Measurements from ENCODE around the gene BTBD9. TPM values are rescaled to one million over a fixed set of nuclear protein-coding genes. Genes with fewer than 3 reads are reported as not detected.

The BTBD9 gene
- polyA plus RNA-seq, 1 donor (not counting 4 experiments of a cell fraction or from before 2014, with no cell fraction given) = 6.8 TPM

GRCh38 chr6:38371881-38372280 is 267.8 kb downstream of the BTBD9 start:
- FAIRE-seq (no peak), DNase-seq (ENCODE audit: low read depth, low spot score) (no peak)
- H3K9me1 ChIP-seq (ENCODE audit: control insufficient read depth, extremely low read depth, insufficient read depth, low read length) = no peaks in the 10 kb centered on the region
- no peaks in the 10 kb centered on the region for H4K20me1 ChIP-seq (ENCODE audit: control insufficient read depth, extremely low read depth, insufficient read depth, low read length)
- no peak overlapping the region for H3K27ac ChIP-seq (ENCODE audit: control insufficient read depth, insufficient read depth, low read length)
- H3K79me2 ChIP-seq (ENCODE audit: control insufficient read depth, insufficient read depth, low read length) = no peaks in the 10 kb centered on the region
- H2AFZ ChIP-seq (ENCODE audit: control insufficient read depth, low read length) = no peak overlapping the region
- H3K4me1 ChIP-seq (ENCODE audit: control insufficient read depth, extremely low read depth, insufficient read depth, low read length) = no peaks in the 10 kb centered on the region
- H3K9me3 ChIP-seq (ENCODE audit: control insufficient read depth, low read depth, low read length) = no peaks in the 10 kb centered on the region
- dilution Hi-C loops (cut with MboI; ENCODE audit: extremely low pct_ligation_motif_present, low sequenced_read_pairs) = no loop called here
- H3K4me3 ChIP-seq (ENCODE audit: control insufficient read depth in 2 of 3, extremely low read depth in 1 of 3, insufficient read depth in 2 of 3, low read depth in 1 of 3, low read length in 3 of 3) = no peak overlapping the region
- no peak overlapping the region for H3K4me2 ChIP-seq (ENCODE audit: control insufficient read depth, extremely low read depth, insufficient read depth, low read depth, low read length)
- TF ChIP-seq EZH2 (IDR thresholded peaks at IDR 0.05; ENCODE audit: low read length) = no peak
- TF ChIP-seq, protein P1, sequence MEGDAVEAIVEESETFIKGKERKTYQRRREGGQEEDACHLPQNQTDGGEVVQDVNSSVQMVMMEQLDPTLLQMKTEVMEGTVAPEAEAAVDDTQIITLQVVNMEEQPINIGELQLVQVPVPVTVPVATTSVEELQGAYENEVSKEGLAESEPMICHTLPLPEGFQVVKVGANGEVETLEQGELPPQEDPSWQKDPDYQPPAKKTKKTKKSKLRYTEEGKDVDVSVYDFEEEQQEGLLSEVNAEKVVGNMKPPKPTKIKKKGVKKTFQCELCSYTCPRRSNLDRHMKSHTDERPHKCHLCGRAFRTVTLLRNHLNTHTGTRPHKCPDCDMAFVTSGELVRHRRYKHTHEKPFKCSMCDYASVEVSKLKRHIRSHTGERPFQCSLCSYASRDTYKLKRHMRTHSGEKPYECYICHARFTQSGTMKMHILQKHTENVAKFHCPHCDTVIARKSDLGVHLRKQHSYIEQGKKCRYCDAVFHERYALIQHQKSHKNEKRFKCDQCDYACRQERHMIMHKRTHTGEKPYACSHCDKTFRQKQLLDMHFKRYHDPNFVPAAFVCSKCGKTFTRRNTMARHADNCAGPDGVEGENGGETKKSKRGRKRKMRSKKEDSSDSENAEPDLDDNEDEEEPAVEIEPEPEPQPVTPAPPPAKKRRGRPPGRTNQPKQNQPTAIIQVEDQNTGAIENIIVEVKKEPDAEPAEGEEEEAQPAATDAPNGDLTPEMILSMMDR (optimal IDR thresholded peaks at IDR 0.05 in 1 of 3, IDR thresholded peaks at IDR 0.05 in 1 of 3, conservative IDR thresholded peaks at IDR 0.05 in 1 of 3; ENCODE audit: extremely low read depth in 1 of 3, insufficient read depth in 2 of 3, low read length in 3 of 3) = no peak
- H3K27me3 ChIP-seq (ENCODE audit: control insufficient read depth, extremely low read depth, insufficient read depth, low read length) = no peaks in the 10 kb centered on the region
- no peaks in the 10 kb centered on the region for H3K36me3 ChIP-seq (ENCODE audit: control insufficient read depth in 2 of 2, extremely low read depth in 1 of 2, insufficient read depth in 2 of 2, low read length in 2 of 2)
- H3K9ac ChIP-seq (ENCODE audit: control insufficient read depth, extremely low read depth, insufficient read depth, low read length) = no peak overlapping the region

- Histone ChIP-seq H3K4me3 (ENCODE audit: control insufficient read depth in 2 of 3, extremely low read depth in 1 of 3, insufficient read depth in 2 of 3, low read depth in 1 of 3, low read length in 3 of 3) (no peak overlapping the region), H3K36me3 (ENCODE audit: control insufficient read depth in 2 of 2, extremely low read depth in 1 of 2, insufficient read depth in 2 of 2, low read length in 2 of 2) (no peaks in the 10 kb centered on the region), H3K9me3 (ENCODE audit: control insufficient read depth, low read depth, low read length) (no peaks in the 10 kb centered on the region), H3K27ac (ENCODE audit: control insufficient read depth, insufficient read depth, low read length) (no peak overlapping the region), H3K79me2 (ENCODE audit: control insufficient read depth, insufficient read depth, low read length) (no peaks in the 10 kb centered on the region), H3K4me2 (ENCODE audit: control insufficient read depth, extremely low read depth, insufficient read depth, low read depth, low read length) (no peak overlapping the region), H3K27me3 (ENCODE audit: control insufficient read depth, extremely low read depth, insufficient read depth, low read length) (no peaks in the 10 kb centered on the region), H3K4me1 (ENCODE audit: control insufficient read depth, extremely low read depth, insufficient read depth, low read length) (no peaks in the 10 kb centered on the region), H3K9me1 (ENCODE audit: control insufficient read depth, extremely low read depth, insufficient read depth, low read length) (no peaks in the 10 kb centered on the region), H4K20me1 (ENCODE audit: control insufficient read depth, extremely low read depth, insufficient read depth, low read length) (no peaks in the 10 kb centered on the region), H2AFZ (ENCODE audit: control insufficient read depth, low read length) (no peak overlapping the region), H3K9ac (ENCODE audit: control insufficient read depth, extremely low read depth, insufficient read depth, low read length) (no peak overlapping the region)
- DNase-seq (ENCODE audit: low read depth, low spot score) = no peak
- TF ChIP-seq, protein P1 (optimal IDR thresholded peaks at IDR 0.05 in 1 of 3, IDR thresholded peaks at IDR 0.05 in 1 of 3, conservative IDR thresholded peaks at IDR 0.05 in 1 of 3; ENCODE audit: extremely low read depth in 1 of 3, insufficient read depth in 2 of 3, low read length in 3 of 3) = no peak
- TF ChIP-seq EZH2 (IDR thresholded peaks at IDR 0.05; ENCODE audit: low read length) = no peak
- FAIRE-seq = no peak
- dilution Hi-C loops (cut with MboI; ENCODE audit: extremely low pct_ligation_motif_present, low sequenced_read_pairs) = no loop called here
These were observed 268.8 kb downstream of the BTBD9 start for GRCh38 chr6:38370653-38371601.
